C4-2B (cell line): ENCODE results near the gene ATOSB.
"Not testable (repeated sequence)": the region's sequence is repeated elsewhere in the genome, so short reads cannot be mapped to it uniquely, and the experiment has no call there.

Experiments used
- H3K27ac ChIP-seq: fragments of 450-650 bp; 2 replicates; pipeline ENCODE4 v1.5.1; 2017
- CTCF ChIP-seq: fragments of 450-650 bp; conservative IDR thresholded peaks from 2 replicates; pipeline ENCODE4 v1.5.1; 2017; ENCODE audit warnings: mild to moderate bottlenecking
- ZFX ChIP-seq: fragments of 450-650 bp; IDR thresholded peaks from 2 replicates; pipeline ENCODE4 v1.6.1; 2017

The ATOSB gene

GRCh38 chr9:35156781-35157180 lies 41.1 kb upstream of the ATOSB start:
- no peak overlapping the region for H3K27ac ChIP-seq
- no peak for TF ChIP-seq ZFX
- no peak for TF ChIP-seq CTCF

GRCh38 chr9:35152926-35153325 lies 37.3 kb upstream of the ATOSB start:
- TF ChIP-seq CTCF = no peak
- no peak for TF ChIP-seq ZFX
- no peak overlapping the region for H3K27ac ChIP-seq

- not testable (repeated sequence) for H3K27ac ChIP-seq
Observed at GRCh38 chr9:35147941-35148563, 32.4 kb upstream of the ATOSB start.

GRCh38 chr9:35142037-35142436 lies 26.4 kb upstream of the ATOSB start:
- no peak overlapping the region for H3K27ac ChIP-seq
- TF ChIP-seq ZFX (no peak), CTCF (no peak)

- H3K27ac ChIP-seq = no peak overlapping the region
- no peak for TF ChIP-seq ZFX
- no peak for TF ChIP-seq CTCF
Observed at GRCh38 chr9:35140093-35140492, 24.4 kb upstream of the ATOSB start.

GRCh38 chr9:35136866-35137265 lies 21.2 kb upstream of the ATOSB start:
- H3K27ac ChIP-seq = no peak overlapping the region
- TF ChIP-seq CTCF (no peak), ZFX (no peak)

- no peak for TF ChIP-seq CTCF
- TF ChIP-seq ZFX = no peak
- H3K27ac ChIP-seq = no peak overlapping the region
Observed at GRCh38 chr9:35135988-35136387, 20.3 kb upstream of the ATOSB start.

GRCh38 chr9:35134920-35135319 lies 19.3 kb upstream of the ATOSB start:
- TF ChIP-seq CTCF (no peak), ZFX (no peak)
- no peak overlapping the region for H3K27ac ChIP-seq
